Adrenal gland (tissue), 5 donors: Measurements from ENCODE around the gene PRDM1.
"Not testable (repeated sequence)": the region's sequence is repeated elsewhere in the genome, so short reads cannot be mapped to it uniquely, and the experiment has no call there.

Source experiments
- CTCF ChIP-seq, 6 experiments: fragments of 450-650 bp in 4 of 6; fragments of 200-600 bp in 2 of 6; sonication (generic) in 1 of 6; IDR thresholded peaks; 1 replicate in 5 of 6; 2 replicates in 1 of 6; pipeline versions ENCODE4 v1.5.1 to v1.8.0; 2016 to 2021; ENCODE audit warnings: antibody characterized with exemption in 6 of 6, mild to moderate bottlenecking in 2 of 6, moderate library complexity in 1 of 6
- POLR2A ChIP-seq, 2 donors: fragments of 450-650 bp; IDR thresholded peaks; one replicate each; pipeline ENCODE4 v1.6.1; 2017; ENCODE audit warnings: antibody characterized with exemption in 2 of 2, mild to moderate bottlenecking in 2 of 2, moderate library complexity in 1 of 2
- donor health status: DM: no; HTN: no; CAD: no.

- TF ChIP-seq CTCF, POLR2A (IDR thresholded peaks at IDR 0.05): not testable (repeated sequence)
These were observed 66.3 kb downstream of the PRDM1 start for GRCh38 chr6:106152476-106152875.
